IPS-18a (cell line): ENCODE results near the gene ELF4.

Source experiments
- H3K27ac ChIP-seq: one replicate; pipeline ENCODE4 v1.5.1; 2013; ENCODE audit warnings: low read length
- H3K27me3 ChIP-seq: one replicate; pipeline ENCODE4 v1.6.1; 2013; ENCODE audit warnings: mild to moderate bottlenecking, low read length; ENCODE audit not compliant: control insufficient read depth, insufficient read depth
- H3K36me3 ChIP-seq: one replicate; pipeline ENCODE4 v1.6.1; 2013; ENCODE audit warnings: low read depth, low read length; ENCODE audit not compliant: control insufficient read depth
- H3K4me1 ChIP-seq: one replicate; pipeline ENCODE4 v1.6.1; 2013; ENCODE audit warnings: low read depth, low read length; ENCODE audit not compliant: control insufficient read depth
- H3K4me3 ChIP-seq: one replicate; pipeline ENCODE4 v1.5.1; 2013; ENCODE audit warnings: low read length
- H3K9ac ChIP-seq: one replicate; pipeline ENCODE4 v1.6.1; 2013; ENCODE audit warnings: mild to moderate bottlenecking, low read length, moderate library complexity
- H3K9me3 ChIP-seq: one replicate; pipeline ENCODE4 v1.6.1; 2013; ENCODE audit warnings: low read depth, low read length; ENCODE audit not compliant: control insufficient read depth

The ELF4 gene

GRCh38 chrX:130055899-130056298 lies 54.4 kb downstream of the ELF4 start:
- no peak overlapping the region for H3K4me3 ChIP-seq
- H3K9me3 ChIP-seq = peaks cover 12% of the 10 kb centered on the region
- no peaks in the 10 kb centered on the region for H3K4me1 ChIP-seq
- H3K27ac ChIP-seq = no peak overlapping the region
- no peaks in the 10 kb centered on the region for H3K36me3 ChIP-seq
- H3K9ac ChIP-seq = no peak overlapping the region
- H3K27me3 ChIP-seq = peaks cover 18% of the 10 kb centered on the region

- H3K9me3 ChIP-seq = peaks cover 15% of the 10 kb centered on the region
- no peak overlapping the region for H3K4me3 ChIP-seq
- H3K36me3 ChIP-seq = no peaks in the 10 kb centered on the region
- H3K27ac ChIP-seq = no peak overlapping the region
- no peak overlapping the region for H3K9ac ChIP-seq
- H3K27me3 ChIP-seq = peaks cover 16% of the 10 kb centered on the region
- no peaks in the 10 kb centered on the region for H3K4me1 ChIP-seq
These were observed 55.2 kb downstream of the ELF4 start for GRCh38 chrX:130055103-130055502.

GRCh38 chrX:130053236-130053635 lies 57.1 kb downstream of the ELF4 start:
- Histone ChIP-seq H3K4me3 (no peak overlapping the region), H3K4me1 (no peaks in the 10 kb centered on the region), H3K27ac (no peak overlapping the region), H3K9ac (no peak overlapping the region), H3K36me3 (peaks cover 3% of the 10 kb centered on the region), H3K9me3 (peaks cover 23% of the 10 kb centered on the region), H3K27me3 (peaks cover under 1% of the 10 kb centered on the region)

GRCh38 chrX:130051176-130051845 lies 59.0 kb downstream of the ELF4 start:
- H3K9me3 ChIP-seq = peaks cover 23% of the 10 kb centered on the region
- no peak overlapping the region for H3K27ac ChIP-seq
- H3K4me1 ChIP-seq = no peaks in the 10 kb centered on the region
- H3K9ac ChIP-seq = no peak overlapping the region
- peaks cover 3% of the 10 kb centered on the region for H3K36me3 ChIP-seq
- H3K4me3 ChIP-seq = no peak overlapping the region
- no peaks in the 10 kb centered on the region for H3K27me3 ChIP-seq

GRCh38 chrX:130049821-130050220 lies 60.5 kb downstream of the ELF4 start:
- H3K27me3 ChIP-seq = no peaks in the 10 kb centered on the region
- H3K9me3 ChIP-seq = peaks cover 23% of the 10 kb centered on the region
- H3K4me1 ChIP-seq = no peaks in the 10 kb centered on the region
- H3K9ac ChIP-seq = no peak overlapping the region
- peaks cover 3% of the 10 kb centered on the region for H3K36me3 ChIP-seq
- H3K27ac ChIP-seq = no peak overlapping the region
- H3K4me3 ChIP-seq = no peak overlapping the region

- Histone ChIP-seq H3K36me3 (peaks cover 3% of the 10 kb centered on the region), H3K4me3 (no peak overlapping the region), H3K9ac (no peak overlapping the region), H3K9me3 (peaks cover 17% of the 10 kb centered on the region), H3K27ac (no peak overlapping the region), H3K27me3 (no peaks in the 10 kb centered on the region), H3K4me1 (no peaks in the 10 kb centered on the region)
These were observed 61.5 kb downstream of the ELF4 start for GRCh38 chrX:130048686-130049222.

- Histone ChIP-seq H3K36me3 (peaks cover 3% of the 10 kb centered on the region), H3K4me3 (no peak overlapping the region), H3K4me1 (no peaks in the 10 kb centered on the region), H3K9me3 (peaks cover 16% of the 10 kb centered on the region), H3K27me3 (no peaks in the 10 kb centered on the region), H3K27ac (no peak overlapping the region), H3K9ac (no peak overlapping the region)
These were observed 62.9 kb downstream of the ELF4 start for GRCh38 chrX:130047416-130047815.

GRCh38 chrX:130039847-130040246 lies 70.5 kb downstream of the ELF4 start:
- Histone ChIP-seq H3K27me3 (no peaks in the 10 kb centered on the region), H3K36me3 (no peaks in the 10 kb centered on the region), H3K27ac (no peak overlapping the region), H3K4me1 (no peaks in the 10 kb centered on the region), H3K4me3 (no peak overlapping the region), H3K9me3 (no peaks in the 10 kb centered on the region), H3K9ac (no peak overlapping the region)

- Histone ChIP-seq H3K9me3 (no peaks in the 10 kb centered on the region), H3K27ac (no peak overlapping the region), H3K36me3 (no peaks in the 10 kb centered on the region), H3K4me3 (no peak overlapping the region), H3K9ac (no peak overlapping the region), H3K27me3 (no peaks in the 10 kb centered on the region), H3K4me1 (no peaks in the 10 kb centered on the region)
These were observed 76.1 kb downstream of the ELF4 start for GRCh38 chrX:130034178-130034577.

GRCh38 chrX:130032552-130032951 lies 77.7 kb downstream of the ELF4 start:
- no peak overlapping the region for H3K27ac ChIP-seq
- no peak overlapping the region for H3K9ac ChIP-seq
- no peaks in the 10 kb centered on the region for H3K36me3 ChIP-seq
- H3K27me3 ChIP-seq = no peaks in the 10 kb centered on the region
- no peaks in the 10 kb centered on the region for H3K4me1 ChIP-seq
- no peak overlapping the region for H3K4me3 ChIP-seq
- H3K9me3 ChIP-seq = no peaks in the 10 kb centered on the region

- H3K9me3 ChIP-seq = no peaks in the 10 kb centered on the region
- H3K9ac ChIP-seq = no peak overlapping the region
- H3K27ac ChIP-seq = no peak overlapping the region
- no peaks in the 10 kb centered on the region for H3K4me1 ChIP-seq
- no peaks in the 10 kb centered on the region for H3K27me3 ChIP-seq
- H3K36me3 ChIP-seq = no peaks in the 10 kb centered on the region
- no peak overlapping the region for H3K4me3 ChIP-seq
These were observed 79.5 kb downstream of the ELF4 start for GRCh38 chrX:130030826-130031225.

- H3K27me3 ChIP-seq = no peaks in the 10 kb centered on the region
- H3K9me3 ChIP-seq = no peaks in the 10 kb centered on the region
- no peaks in the 10 kb centered on the region for H3K36me3 ChIP-seq
- H3K27ac ChIP-seq = no peak overlapping the region
- no peak overlapping the region for H3K4me3 ChIP-seq
- no peaks in the 10 kb centered on the region for H3K4me1 ChIP-seq
- H3K9ac ChIP-seq = no peak overlapping the region
These were observed 82.1 kb downstream of the ELF4 start for GRCh38 chrX:130028196-130028595.
